Keratinocyte (primary cell): Measurements from ENCODE around the gene PLEKHO2.

ENCODE experiments used
- CTCF ChIP-seq, 3 experiments: IDR thresholded peaks in 1 of 3; conservative IDR thresholded peaks in 1 of 3; optimal IDR thresholded peaks in 1 of 3; 2 replicates in 2 of 3; 3 replicates in 1 of 3; pipeline versions ENCODE3 to v1.5.1; 2011; ENCODE audit warnings: low read length in 3 of 3, mild to moderate bottlenecking in 3 of 3, moderate library complexity in 2 of 3, control low read depth in 1 of 3, inconsistent platforms in 1 of 3; ENCODE audit not compliant: insufficient read depth in 2 of 3; ENCODE audit errors: extremely low read depth in 1 of 3
- EZH2 ChIP-seq: IDR thresholded peaks from one replicate; pipeline ENCODE4 v1.6.1; 2012; ENCODE audit warnings: inconsistent platforms, mild to moderate bottlenecking, low read length, moderate library complexity

DNA sequence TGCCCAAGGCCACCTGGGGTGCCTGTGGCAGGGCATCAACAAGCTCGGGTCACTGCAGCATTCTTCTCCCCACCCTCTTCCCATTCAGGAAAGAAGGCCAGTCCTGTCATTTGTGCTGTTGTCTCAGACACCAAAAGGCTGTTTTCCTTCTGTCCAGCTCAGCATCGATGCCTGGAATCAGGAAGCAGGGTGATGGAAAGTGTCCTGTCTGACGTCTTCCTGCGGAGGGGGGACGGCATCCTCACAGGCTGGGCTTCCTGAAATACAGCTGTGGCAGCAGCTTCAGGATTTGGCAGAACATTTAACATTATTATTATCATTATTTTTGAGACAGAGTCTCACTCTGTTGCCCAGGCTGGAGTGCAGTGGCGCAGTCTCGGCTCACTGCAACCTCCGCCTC, 37.0 kb downstream of the PLEKHO2 start:
- TF ChIP-seq CTCF (optimal IDR thresholded peaks at IDR 0.05 in 1 of 3, IDR thresholded peaks at IDR 0.05 in 1 of 3, conservative IDR thresholded peaks at IDR 0.05 in 1 of 3; ENCODE audit: extremely low read depth in 1 of 3, insufficient read depth in 2 of 3, low read length in 3 of 3), result no peak
- TF ChIP-seq EZH2, result no peak
